HTR-8/SVneo (cell line): ENCODE measurements around the gene ENOX1.

Source experiments
- DNase-seq: peaks from one replicate; pipeline ENCODE4 v3.0.0; 2011; ENCODE audit warnings: low spot score, mixed read lengths; ENCODE audit not compliant: insufficient read length
- FAIRE-seq: peaks from 2 replicates; lab custom pipeline; 2011; peaks lifted over from hg19 to GRCh38; lab: Jason Lieb, UNC

The ENOX1 gene

DNA sequence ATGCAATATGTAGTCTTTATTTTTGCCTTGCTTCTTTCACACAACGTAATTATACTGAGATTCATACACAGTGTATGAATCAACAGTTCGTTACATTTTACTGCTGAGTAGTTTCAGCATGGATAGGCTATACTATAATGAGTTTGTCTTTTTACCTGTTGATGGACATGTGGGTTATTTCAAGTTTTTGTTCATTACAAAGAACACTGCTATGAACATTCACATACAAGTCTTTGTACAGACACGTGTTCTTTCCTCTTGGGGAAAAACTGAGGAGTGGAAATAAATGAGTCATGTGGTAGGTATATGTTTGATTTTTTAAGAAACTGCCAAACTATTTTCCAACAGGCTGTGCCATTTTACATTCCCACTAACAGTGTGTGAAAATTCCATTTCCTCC, 35.1 kb downstream of the ENOX1 start:
- DNase-seq (no peak), FAIRE-seq (no peak)

DNA sequence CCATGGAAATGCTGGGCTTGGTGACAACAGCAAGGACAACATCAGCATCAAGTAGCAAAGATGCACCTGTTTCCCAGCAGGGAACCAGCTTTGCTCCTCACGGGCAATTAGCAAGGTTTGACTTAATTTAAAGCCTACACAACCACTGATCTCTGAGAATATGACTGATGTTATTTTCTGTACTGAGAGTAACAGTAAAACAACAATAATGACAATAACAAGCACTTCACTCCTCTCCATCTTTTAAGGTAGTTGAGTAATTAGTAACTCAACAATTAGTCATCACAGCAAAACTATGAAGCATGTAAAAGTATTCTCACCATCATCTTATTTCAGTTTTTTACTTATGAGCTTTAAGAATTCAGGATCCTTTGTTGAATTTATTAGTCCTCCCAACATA, 37.3 kb downstream of the ENOX1 start:
- no peak for FAIRE-seq

DNA sequence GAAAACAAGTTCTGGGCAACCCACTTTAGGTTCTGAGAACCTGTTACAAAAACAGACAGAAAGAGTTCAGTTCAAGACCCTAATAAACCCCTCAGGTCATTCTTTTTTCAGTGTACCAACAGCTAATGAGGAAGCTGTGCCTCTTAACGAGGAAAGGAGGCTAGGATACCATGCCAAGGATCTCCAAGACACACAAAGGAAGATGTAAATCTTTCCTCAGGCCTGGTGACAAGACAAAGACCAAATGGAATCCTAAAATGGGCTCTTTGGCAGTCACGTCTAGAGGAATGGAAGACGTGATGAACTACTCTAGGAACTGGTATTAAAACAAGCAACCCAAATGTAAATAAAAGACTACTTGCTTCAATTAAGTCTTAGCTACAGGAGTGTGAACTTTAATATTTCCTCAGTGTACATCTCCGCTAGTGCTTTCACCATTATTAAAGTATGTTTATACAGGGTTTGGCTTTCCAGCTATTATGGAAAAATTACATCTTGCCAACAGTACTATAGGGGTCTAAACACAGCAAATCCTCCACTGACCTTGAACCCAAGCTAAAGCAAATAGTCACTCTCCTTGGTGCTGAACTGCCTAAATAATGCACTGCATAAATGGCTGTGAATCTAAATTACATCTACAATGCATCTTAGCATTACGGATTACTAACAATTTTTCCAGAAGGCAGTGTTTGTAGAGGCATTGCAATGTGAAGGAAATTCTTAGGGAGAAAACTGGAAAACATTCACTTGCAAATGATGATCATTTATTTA, 42.3 kb downstream of the ENOX1 start:
- FAIRE-seq, result no peak
- no peak for DNase-seq

More for the DNA sequence above, 37.3 kb downstream of the ENOX1 start:
- no peak for DNase-seq

DNA sequence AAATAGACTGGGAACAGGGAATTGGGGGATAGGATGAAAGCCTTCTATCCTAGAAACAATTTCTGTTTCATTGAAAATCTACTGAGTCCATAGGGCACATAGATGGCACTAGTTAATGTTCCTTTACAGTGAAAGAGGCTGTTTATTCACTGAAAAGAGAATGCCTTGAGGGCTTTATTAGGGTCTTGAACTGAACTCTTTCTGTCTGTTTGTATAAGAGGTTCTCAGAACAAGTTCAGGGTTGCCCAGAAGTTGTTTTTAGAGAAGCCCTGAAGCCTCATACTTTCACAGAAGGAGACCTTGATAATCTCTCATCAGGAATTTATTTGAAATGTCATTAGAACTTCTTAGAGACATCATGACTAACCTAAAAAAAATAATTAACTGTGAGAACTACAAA, 43.9 kb downstream of the ENOX1 start:
- FAIRE-seq, result no peak
- no peak for DNase-seq

DNA sequence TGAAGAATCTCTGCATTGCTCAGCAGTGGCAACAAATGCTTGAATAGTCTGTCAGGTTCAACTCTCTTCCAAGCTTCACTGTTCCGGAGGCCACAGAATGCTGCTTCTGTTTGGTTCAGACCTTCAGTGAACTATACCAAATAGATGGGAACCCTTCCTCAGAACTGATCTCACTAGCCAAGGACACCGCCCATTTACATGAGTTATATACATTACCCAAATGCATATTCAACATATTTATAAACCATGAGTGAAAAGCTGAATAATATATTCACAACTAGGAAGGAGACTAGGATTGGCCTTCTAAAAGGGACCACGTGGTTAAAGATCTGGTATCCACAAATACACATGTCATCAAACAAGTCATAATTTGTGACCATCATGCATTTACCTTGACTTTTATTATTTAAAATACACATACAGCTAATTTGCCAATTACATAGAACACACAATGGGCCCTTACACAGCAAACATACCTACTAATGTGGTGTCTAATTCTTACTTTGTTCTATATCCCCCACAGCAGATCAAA, 49.3 kb downstream of the ENOX1 start:
- no peak for FAIRE-seq

DNA sequence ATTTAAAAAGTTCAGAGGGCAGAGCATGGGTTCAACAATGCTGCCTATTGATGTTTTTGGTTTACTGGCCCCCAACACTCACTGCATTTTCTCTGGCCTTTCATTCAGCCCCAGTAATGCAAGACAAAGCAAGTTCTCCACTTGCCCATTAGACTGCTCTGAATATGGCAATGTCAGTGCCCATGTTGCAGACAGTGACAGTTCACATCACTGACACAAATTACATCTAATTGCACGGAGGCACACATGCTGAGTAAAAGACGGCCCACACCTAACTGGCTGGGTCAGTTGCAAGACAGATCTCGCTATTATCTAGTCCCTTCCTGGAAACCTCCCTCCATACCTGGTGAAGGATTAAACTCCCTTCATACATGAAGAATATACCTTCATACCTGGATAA, 54.0 kb downstream of the ENOX1 start:
- DNase-seq (no peak), FAIRE-seq (no peak)

More for the DNA sequence above, 49.3 kb downstream of the ENOX1 start:
- DNase-seq, result no peak

DNA sequence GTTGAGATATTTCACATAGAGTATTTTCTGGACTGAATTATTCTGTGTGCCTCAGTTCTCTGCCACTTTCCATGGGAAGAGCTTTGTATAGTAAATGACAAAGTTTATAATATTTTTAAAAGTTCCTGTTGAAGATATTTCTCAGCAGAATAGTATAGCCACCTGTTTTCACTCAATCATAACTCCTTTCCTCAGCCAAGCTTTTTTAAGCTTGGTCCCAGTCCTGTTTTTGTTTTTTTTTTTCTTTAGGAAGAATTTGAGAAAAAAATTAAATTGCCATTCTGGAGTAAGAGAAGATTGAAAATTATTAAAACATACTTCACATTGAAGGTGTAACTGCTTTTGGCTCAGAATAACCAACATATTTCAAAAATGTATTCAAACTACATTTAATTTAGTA, 55.5 kb downstream of the ENOX1 start:
- DNase-seq (no peak), FAIRE-seq (no peak)

DNA sequence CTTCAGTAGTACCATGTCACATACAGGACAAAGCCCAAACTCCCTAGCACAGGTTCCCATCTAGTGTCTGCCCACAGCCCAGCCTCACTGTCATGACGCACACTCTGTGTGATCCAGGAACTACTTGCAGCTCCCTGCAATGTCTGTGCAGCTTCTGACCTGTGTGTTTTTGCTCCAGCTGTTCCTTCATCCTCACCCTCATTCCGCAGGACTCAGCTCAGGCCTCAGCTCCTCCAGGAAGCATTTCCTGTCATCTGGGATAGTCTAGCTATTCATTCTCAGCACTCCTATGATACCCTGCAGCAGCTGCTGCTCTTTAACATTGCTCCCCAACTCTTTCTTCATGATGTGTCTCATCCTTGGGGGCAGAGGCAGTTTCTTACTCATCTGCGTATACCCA, 56.1 kb downstream of the ENOX1 start:
- DNase-seq (no peak), FAIRE-seq (no peak)

DNA sequence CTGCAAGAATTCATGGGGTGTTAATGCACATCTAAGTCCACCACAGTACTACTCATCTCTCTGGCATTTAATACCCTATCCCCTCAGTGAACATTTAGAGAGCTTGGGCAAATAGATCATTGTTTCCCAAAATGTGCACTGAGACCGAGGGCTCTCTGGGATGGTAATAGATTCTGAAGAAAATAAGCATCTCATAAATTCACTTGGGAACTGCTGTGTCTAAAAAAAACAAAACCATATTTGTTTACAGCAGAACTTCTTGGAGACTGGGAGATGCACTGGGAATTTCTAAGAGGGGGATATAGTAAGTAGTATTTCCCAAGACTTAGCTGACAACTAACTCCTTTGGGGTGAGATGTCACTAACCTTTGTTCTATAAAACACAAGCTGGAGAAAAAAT, 58.4 kb downstream of the ENOX1 start:
- no peak for DNase-seq
- no peak for FAIRE-seq

DNA sequence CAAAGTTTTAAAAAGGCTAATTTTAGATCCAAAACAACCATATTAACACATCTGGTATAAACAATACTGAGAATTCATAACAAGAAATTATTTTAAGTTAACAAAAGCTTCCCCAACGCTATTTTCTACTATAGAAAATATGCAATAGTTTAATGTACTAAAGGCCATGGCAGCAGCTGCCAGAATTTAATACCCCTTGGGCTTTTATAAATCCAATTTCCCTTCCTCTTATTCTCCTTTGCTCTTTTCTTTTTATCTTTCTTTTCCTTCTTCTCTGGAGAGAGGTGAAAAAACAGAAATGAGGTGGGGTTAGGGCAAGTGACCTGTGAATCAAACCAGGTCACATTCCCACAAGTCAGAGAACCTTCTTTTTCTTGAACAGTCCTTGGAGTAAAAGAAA, 58.9 kb downstream of the ENOX1 start:
- DNase-seq, result no peak
- no peak for FAIRE-seq

DNA sequence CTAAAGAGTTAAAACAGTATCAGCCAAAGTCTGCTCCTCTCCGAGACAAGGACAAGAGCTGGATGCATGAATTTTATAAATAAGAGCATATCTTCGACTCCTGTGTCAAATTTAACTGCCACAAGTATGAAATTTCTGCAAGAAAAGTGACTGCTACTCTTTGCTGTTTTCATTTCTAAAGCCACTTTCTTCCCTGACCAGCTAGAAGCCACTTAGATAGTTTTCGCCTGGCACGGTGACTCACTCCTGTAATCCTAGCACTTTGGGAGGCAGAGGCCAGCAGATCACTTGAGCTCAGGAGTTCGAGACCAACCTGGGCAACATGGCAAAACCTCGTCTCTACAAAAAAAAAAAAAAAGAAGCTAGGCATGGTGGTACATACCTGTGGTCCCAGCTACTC, 61.3 kb downstream of the ENOX1 start:
- no peak for DNase-seq
- FAIRE-seq, result no peak

DNA sequence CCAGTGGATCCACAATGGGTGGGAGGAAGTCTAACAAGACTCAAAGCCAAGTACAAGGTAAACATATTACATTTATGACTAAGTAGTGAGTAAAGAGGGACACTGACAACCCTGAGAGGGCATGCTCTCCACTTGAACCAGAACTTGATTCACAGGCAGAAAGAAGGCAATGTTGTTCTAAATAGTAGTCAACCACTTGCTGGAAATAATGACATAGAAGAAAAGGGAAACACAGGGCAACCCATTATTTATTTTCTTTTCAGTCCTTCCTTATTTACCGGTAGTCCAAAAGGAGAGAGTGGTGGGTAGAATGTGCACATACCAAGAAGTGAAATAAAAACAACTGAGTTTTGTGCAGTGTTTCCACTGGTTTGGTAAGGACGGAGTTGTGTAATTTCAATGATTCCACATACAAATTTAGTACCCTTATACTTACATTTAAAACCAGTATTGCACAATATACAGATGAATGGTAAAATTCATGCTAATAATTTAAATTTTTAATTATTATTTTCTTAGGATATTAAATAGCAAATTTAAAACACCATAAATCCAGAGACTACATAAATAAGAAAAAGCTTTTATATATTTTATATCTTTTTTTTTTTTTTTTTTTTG, 65.9 kb downstream of the ENOX1 start:
- FAIRE-seq, result no peak
- DNase-seq, result no peak

DNA sequence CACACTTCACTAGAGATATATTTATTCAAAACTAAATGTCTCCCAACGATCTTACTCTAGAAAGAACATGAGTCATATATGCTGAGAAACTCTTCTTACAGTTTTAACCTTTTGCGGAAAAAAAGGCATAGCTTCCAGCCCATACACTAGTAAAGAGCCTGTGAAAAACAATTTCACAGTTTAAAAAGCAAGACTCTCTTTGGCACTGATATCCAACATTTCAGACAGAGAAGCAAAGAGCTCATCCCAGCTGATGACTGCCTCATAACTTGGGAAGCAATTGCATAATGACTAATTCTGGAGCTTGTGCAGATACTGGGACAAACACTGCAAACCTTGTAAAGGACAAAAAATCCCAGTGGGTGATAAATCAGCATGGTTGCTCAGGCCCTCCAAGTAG, 88.0 kb downstream of the ENOX1 start:
- no peak for DNase-seq
- FAIRE-seq, result no peak

DNA sequence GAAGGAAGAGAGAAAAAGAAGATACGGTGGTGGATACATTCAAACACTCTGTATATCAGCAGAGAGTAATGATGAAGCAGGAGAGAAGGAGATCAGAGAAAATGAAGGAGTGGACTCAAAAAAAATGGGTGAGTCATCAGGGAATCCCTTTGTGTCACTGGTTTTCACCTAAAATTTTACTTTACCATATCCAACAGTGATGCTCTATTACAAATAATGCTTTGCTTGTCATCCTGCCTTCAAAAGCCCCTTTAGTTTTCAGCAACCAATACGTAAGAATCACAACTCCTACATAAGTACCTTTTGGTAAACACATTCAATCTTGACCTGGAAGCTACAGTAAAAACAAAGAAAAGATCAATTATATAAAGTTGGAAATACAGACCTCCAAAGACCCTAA, 88.8 kb downstream of the ENOX1 start:
- no peak for FAIRE-seq

DNA sequence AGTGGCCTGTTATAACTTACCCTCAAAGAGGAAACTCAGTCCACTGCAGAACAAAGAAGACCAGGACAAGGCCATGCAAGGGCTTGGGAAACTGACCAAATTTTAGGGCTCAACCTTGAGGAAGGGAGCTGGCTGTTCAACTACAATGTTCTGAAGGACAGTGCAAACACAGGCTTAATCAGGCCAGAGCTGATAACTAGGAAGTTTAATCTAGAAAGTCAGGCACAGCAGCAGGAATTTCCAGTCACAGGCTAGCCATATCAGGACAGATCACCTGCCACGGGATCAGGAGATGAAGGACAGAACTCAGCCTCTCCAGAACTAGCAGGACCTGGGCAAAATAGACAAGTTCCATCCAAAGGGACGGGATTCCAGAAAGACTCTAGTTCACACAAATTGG, 89.4 kb downstream of the ENOX1 start:
- FAIRE-seq (no peak), DNase-seq (no peak)

More for the DNA sequence above, 88.8 kb downstream of the ENOX1 start:
- DNase-seq, result no peak

DNA sequence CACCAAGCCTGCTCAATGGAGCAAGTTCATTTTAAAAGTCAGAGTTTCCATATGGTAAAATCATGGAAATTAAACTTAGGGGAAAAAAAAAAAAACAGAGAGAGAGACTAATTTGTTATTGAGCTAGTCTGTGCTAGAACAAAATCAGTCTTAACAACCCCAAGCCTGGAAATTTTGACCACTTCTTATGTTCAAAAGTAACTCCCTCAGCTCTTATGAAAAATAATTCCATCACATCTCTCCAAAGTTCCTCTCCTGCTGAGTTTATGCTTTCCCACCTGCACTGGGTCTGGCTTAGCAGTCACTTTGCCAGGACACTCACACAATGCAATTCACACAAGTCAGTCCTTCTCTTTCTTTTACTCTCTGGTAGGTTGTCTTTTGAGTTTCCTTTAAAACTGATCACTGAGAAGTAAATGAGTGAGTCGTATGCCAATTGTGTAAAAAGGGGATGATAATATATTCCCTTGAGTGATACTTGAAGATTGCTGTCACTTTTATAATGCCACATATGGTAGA, 92.6 kb downstream of the ENOX1 start:
- DNase-seq (no peak), FAIRE-seq (no peak)

DNA sequence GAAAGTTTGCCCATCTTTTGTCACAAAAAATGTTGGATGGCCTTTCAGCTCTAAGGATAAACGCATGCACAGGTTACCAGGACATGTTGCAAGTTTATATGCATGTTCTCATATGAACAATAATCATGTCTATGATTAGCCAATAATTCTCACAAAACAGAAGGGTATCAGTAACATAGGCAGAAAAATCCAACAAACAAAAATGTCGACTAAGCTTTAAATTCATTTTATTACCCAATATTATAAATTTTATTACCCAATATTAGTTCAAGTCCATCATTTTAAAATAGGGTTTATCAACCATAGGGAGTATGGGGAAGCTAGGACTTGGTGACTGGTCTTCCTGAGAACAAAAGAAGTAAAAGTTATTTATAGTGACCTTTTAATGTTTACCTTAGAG, 93.1 kb downstream of the ENOX1 start:
- DNase-seq (no peak), FAIRE-seq (no peak)

DNA sequence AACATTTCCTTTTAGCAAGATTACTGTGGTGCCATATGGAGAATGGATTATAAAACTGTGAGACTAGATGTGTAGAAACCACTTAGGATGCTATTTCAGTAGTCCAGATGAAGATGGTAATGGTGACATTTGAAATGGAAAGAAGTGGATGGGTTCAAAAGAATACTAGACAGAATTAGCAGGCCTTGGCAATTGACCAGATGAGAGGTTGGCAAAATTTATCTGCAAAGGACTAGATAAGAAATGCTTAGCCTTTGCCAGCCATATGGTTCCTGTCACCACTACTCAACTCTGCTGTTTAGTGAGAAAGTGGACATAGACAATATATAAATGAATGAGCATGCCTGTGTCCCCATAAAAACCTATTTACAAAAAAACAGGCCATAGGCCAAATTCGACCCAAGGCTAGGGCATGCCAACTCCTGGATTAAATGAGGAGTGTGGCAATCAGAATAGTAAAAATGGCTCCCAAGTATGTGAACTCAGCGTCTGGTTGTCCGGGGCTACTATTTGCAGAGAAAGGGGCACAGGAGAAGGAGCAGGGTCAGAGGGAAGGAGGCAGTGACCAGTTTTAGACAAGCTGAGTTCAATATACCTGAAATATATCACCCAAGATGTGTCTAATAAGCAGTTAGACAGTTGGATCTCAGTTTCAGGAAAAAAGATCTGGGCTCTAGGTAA, 98.4 kb downstream of the ENOX1 start:
- DNase-seq (no peak), FAIRE-seq (no peak)

DNA sequence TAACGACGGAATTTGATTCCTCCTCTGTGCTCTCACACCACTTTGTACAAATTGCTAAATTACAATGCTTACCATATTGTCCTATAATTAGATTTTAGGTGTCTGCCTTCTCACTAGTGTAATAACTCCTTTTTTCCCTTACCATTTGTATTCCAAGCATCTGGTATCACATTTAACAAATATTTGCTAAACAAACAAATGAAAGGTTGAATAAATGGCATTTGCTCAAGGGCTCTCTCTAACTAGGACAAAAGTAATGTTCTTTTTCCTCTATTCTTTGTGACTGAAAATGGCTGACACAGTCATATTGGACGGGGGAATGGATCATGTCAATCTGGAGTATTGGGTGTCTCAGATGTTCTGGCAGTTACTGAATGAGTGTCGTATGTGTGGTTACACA, 99.7 kb downstream of the ENOX1 start:
- DNase-seq (no peak), FAIRE-seq (no peak)

DNA sequence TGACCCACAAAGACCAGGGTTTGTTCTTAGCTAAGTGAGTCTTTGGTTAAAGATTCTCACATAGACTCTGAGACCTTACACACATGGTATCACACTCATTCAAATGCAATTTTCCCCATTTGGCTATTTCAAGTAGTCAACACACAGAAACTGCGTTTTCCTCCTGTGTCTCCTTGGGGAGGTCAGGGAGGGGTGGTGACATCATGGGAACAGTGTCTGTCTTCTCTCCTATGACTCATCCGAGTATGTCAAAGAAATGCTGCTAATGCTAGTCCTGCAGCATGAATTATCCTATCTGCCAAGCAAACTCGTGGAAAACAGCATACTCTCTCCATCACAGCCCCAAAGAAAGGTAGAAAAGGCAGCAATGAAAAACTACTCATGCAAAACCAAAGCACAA, 100.2 kb downstream of the ENOX1 start:
- DNase-seq (peak; percentile 22), FAIRE-seq (no peak)
